Measurements from ENCODE around the gene SLC8A2.

SLC8A2 gene

DNA sequence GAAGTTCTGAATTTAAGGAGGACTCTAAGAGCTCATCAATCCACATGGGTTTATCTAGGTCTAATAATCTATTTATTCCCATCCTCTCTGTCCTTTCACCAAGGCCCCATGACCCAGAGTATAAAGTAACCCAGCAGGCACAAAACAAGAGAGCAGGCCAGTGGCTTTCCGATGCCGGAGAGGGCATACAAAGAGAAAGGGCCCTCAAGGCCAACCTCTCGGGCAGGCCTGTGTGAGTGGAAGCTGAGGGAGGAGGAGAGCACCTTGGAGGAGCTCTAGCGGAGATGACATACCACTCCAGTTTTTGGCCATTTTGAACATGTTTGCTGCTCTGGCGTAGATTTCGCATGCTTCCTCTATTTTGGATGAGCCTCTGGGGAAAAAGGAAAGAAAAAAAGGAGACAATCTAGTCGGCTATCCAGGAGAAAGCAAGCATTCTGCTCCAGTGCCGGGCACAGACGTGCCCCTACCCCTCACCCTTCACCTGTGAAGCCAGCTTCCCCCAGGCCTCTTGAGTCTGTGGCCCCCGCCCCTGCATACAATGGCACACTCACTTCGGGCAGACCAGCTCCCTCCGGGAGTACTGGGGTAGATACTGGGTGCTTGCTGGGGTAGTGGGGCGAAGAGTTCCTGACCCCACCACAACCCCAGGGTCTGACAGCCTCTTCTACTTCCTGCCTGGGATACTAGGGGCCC, 31.6 kb upstream of the SLC8A2 start:
- TF ChIP-seq CTCF (conservative IDR thresholded peaks at IDR 0.05; ENCODE audit: low read depth, low read length) = no peak
- no peak overlapping the region for H3K4me2 ChIP-seq
- no peak overlapping the region for H3K9ac ChIP-seq
- 0 out of 2 replicates have a peak, but pooled peaks cover 7% of the 10 kb centered on the region for H3K79me2 ChIP-seq (ENCODE audit: insufficient read depth, low read depth)
- H2AFZ ChIP-seq (ENCODE audit: low read depth) = no peak overlapping the region
- H3K27me3 ChIP-seq (ENCODE audit: insufficient read depth, low read depth) = no peaks in the 10 kb centered on the region
- H4K20me1 ChIP-seq (ENCODE audit: insufficient read depth) = no peaks in the 10 kb centered on the region
- no peaks in the 10 kb centered on the region for H3K36me3 ChIP-seq (ENCODE audit: insufficient read depth)
- H3K4me1 ChIP-seq (ENCODE audit: low read depth, poor library complexity, severe bottlenecking) = no peaks in the 10 kb centered on the region
- H3K27ac ChIP-seq = no peak overlapping the region
- H3K4me3 ChIP-seq (IDR thresholded peaks at IDR 0.05; ENCODE audit: insufficient read depth, low read depth, low read length) = no peak overlapping the region

DNA sequence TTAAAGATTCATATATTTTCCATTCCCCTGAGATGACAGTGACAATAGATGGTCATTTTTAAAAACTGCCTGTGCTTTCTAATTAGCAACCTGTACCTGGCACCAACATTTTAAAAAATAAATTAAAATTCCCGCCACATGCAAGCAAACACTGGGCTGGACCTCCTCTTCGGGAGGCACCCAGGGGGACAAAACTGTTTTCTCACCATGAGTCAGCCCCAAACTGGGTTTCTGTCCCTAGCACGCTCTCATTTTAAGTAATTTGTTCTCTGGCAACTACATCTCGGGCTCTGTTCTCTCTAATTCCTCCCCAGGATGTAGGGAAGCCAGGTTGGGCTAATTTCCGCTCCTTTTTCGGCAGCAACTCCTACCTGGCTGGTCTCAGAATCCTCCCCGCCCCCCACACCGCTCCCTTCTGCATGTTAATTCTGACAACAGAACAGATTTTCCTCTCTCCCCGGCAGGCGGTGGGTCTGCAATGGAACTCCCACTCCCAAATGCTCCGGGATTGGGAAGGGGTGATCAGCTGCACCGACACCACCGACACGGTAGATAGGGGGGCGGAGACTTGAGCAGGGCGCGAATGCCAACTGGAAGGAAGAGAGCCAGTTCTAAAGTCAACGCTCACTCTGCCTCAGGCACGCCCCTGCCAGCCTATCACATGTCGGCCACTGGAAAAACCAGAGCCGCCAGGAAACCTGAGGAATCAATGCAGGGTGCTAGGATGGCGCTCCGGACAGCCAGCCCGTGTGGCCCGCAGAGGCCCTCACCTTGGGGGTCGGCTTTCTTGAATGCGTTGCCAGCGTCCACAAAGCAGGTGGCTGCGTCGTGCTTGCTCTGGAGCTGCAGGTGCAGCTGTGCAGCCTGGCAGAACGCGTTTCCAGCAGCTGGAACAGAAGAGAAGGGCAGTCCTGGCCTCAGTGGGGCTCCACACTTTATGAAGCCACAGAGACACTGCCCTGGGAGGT, 28.5 kb upstream of the SLC8A2 start:
- no peak overlapping the region for H3K9ac ChIP-seq
- no peak overlapping the region for H2AFZ ChIP-seq (ENCODE audit: low read depth)
- no peaks in the 10 kb centered on the region for H3K4me1 ChIP-seq (ENCODE audit: low read depth, poor library complexity, severe bottlenecking)
- H4K20me1 ChIP-seq (ENCODE audit: insufficient read depth) = no peaks in the 10 kb centered on the region
- no peaks in the 10 kb centered on the region for H3K36me3 ChIP-seq (ENCODE audit: insufficient read depth)
- no peak overlapping the region for H3K4me2 ChIP-seq
- no peak overlapping the region for H3K27ac ChIP-seq
- no peaks in the 10 kb centered on the region for H3K79me2 ChIP-seq (ENCODE audit: insufficient read depth, low read depth)
- TF ChIP-seq CTCF (conservative IDR thresholded peaks at IDR 0.05; ENCODE audit: low read depth, low read length) = no peak
- H3K4me3 ChIP-seq (IDR thresholded peaks at IDR 0.05; ENCODE audit: insufficient read depth, low read depth, low read length) = no peak overlapping the region
- no peaks in the 10 kb centered on the region for H3K27me3 ChIP-seq (ENCODE audit: insufficient read depth, low read depth)

GRCh38 chr19:47499371-47499770, 27.7 kb upstream of the SLC8A2 start:
- no peaks in the 10 kb centered on the region for H3K36me3 ChIP-seq (ENCODE audit: insufficient read depth)
- no peak for TF ChIP-seq CTCF (conservative IDR thresholded peaks at IDR 0.05; ENCODE audit: low read depth, low read length)
- no peak overlapping the region for H3K9ac ChIP-seq
- H2AFZ ChIP-seq (ENCODE audit: low read depth) = no peak overlapping the region
- H3K4me3 ChIP-seq (IDR thresholded peaks at IDR 0.05; ENCODE audit: insufficient read depth, low read depth, low read length) = no peak overlapping the region
- H3K4me2 ChIP-seq = no peak overlapping the region
- H3K27ac ChIP-seq = no peak overlapping the region
- no peaks in the 10 kb centered on the region for H3K27me3 ChIP-seq (ENCODE audit: insufficient read depth, low read depth)
- no peaks in the 10 kb centered on the region for H3K79me2 ChIP-seq (ENCODE audit: insufficient read depth, low read depth)
- no peaks in the 10 kb centered on the region for H3K4me1 ChIP-seq (ENCODE audit: low read depth, poor library complexity, severe bottlenecking)
- no peaks in the 10 kb centered on the region for H4K20me1 ChIP-seq (ENCODE audit: insufficient read depth)

GRCh38 chr19:47498561-47498960, 26.9 kb upstream of the SLC8A2 start:
- no peaks in the 10 kb centered on the region for H3K4me1 ChIP-seq (ENCODE audit: low read depth, poor library complexity, severe bottlenecking)
- no peaks in the 10 kb centered on the region for H3K36me3 ChIP-seq (ENCODE audit: insufficient read depth)
- no peaks in the 10 kb centered on the region for H3K27me3 ChIP-seq (ENCODE audit: insufficient read depth, low read depth)
- H3K4me3 ChIP-seq (IDR thresholded peaks at IDR 0.05; ENCODE audit: insufficient read depth, low read depth, low read length) = no peak overlapping the region
- no peak overlapping the region for H3K27ac ChIP-seq
- no peak overlapping the region for H3K9ac ChIP-seq
- H2AFZ ChIP-seq (ENCODE audit: low read depth) = no peak overlapping the region
- H4K20me1 ChIP-seq (ENCODE audit: insufficient read depth) = no peaks in the 10 kb centered on the region
- H3K4me2 ChIP-seq = no peak overlapping the region
- no peak for TF ChIP-seq CTCF (conservative IDR thresholded peaks at IDR 0.05; ENCODE audit: low read depth, low read length)
- no peaks in the 10 kb centered on the region for H3K79me2 ChIP-seq (ENCODE audit: insufficient read depth, low read depth)
